Measurements from ENCODE around the gene ADGRG6.

The ADGRG6 gene

DNA sequence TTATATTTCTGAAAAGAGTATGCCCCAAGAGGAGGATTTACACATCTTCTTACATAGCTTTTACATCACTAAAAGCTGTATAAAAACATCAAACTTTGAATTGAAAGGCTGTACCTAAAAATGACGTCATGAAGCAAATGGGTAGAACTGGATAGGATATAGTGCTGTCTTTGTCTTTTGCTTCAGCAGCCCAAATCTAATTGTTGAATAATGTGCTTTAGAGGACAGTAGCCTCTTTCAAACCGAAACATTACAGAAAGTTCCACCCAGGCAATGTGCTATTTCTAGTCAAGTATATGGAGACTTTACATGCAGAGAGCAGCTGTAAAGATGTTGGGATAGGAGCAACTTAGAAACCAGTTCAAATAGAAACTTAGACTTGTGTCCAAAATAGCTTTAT is 51.9 kb downstream of the ADGRG6 start:
- no peak for FAIRE-seq
- TF ChIP-seq TAF1 (IDR thresholded peaks at IDR 0.05; ENCODE audit: low read depth, low read length) (no peak), POLR2A (IDR thresholded peaks at IDR 0.05; ENCODE audit: low read depth, low read length) (no peak), PAX5 (IDR thresholded peaks at IDR 0.05; ENCODE audit: insufficient read depth, low read length, severe bottlenecking) (no peak), POLR2AphosphoS5 (IDR thresholded peaks at IDR 0.05; ENCODE audit: low read depth, low read length) (no peak), SPI1 (IDR thresholded peaks at IDR 0.05; ENCODE audit: low read depth, low read length) (no peak), POU2F2 (IDR thresholded peaks at IDR 0.05; ENCODE audit: low read depth, low read length) (no peak)

DNA sequence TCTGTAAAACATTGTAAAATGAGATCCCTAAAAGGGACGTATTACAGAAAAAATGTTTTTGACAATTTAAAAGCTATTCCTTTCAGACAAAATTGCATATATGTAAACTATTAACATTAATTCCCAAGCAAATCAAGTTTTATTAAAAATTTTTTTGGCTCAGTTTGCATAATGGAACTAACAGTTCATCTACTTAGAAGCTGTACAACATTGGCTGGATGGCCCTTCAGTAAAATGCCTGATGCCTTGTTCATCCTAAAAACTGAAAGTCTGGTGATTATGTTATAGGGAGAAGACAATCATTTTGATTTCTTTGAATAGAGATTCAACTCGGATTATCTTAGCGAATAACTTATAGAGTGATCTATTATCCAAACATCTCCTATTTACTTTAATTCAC is 52.8 kb downstream of the ADGRG6 start:
- no peak for DNase-seq (ENCODE audit: insufficient read length, low spot score)
- TF ChIP-seq POU2F2 (IDR thresholded peaks at IDR 0.05; ENCODE audit: low read depth, low read length) = no peak
- TF ChIP-seq SPI1 (IDR thresholded peaks at IDR 0.05; ENCODE audit: low read depth, low read length) = no peak
- no peak for TF ChIP-seq POLR2AphosphoS5 (IDR thresholded peaks at IDR 0.05; ENCODE audit: low read depth, low read length)
- no peak for FAIRE-seq

More for the DNA sequence above, 51.9 kb downstream of the ADGRG6 start:
- DNase-seq (ENCODE audit: insufficient read length, low spot score) = no peak

GRCh38 chr6:142355520-142356174 is 53.8 kb downstream of the ADGRG6 start:
- FAIRE-seq = no peak
- TF ChIP-seq POLR2A (IDR thresholded peaks at IDR 0.05; ENCODE audit: low read depth, low read length) = no peak
- no peak for TF ChIP-seq SPI1 (IDR thresholded peaks at IDR 0.05; ENCODE audit: low read depth, low read length)
- TF ChIP-seq POLR2AphosphoS5 (IDR thresholded peaks at IDR 0.05; ENCODE audit: low read depth, low read length) = no peak
- TF ChIP-seq TAF1 (IDR thresholded peaks at IDR 0.05; ENCODE audit: low read depth, low read length) = no peak
- TF ChIP-seq PAX5 (IDR thresholded peaks at IDR 0.05; ENCODE audit: insufficient read depth, low read length, severe bottlenecking) = no peak
- no peak for DNase-seq (ENCODE audit: insufficient read length, low spot score)

DNA sequence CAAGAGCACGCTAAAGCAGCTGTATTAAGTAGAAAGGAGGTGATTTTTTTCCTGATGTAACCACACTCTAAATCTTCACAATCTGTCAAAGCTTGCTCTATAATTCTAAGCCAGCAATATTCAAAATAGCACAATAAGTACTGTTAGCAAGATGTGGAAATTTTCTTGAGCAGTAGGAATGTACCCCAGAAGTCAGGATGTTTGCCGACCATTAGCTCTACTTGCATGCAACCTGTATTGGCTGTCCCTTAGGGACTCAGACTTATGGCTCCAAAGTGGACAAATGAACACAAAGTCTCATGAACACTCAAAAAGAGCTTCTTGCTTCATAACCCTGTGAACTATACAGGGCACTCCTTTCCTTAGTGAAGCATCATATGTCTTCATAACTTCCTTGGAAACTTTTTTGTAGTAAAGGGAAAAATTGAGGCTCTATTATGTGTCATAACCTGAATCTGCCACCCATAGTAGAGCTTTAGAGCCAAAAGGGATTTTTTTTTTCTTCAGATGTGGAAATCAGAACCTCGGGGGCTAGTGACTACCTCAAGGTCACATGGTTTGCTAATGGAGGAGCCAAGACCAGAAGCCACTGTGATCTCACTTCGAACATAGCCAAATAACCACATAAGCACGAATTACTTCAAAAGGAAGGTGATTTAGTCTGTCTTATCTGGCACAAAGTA is 54.5 kb downstream of the ADGRG6 start:
- DNase-seq (ENCODE audit: insufficient read length, low spot score) = no peak
- TF ChIP-seq POLR2A (IDR thresholded peaks at IDR 0.05; ENCODE audit: low read depth, low read length) (no peak), PAX5 (IDR thresholded peaks at IDR 0.05; ENCODE audit: insufficient read depth, low read length, severe bottlenecking) (no peak), POU2F2 (IDR thresholded peaks at IDR 0.05; ENCODE audit: low read depth, low read length) (no peak), TAF1 (IDR thresholded peaks at IDR 0.05; ENCODE audit: low read depth, low read length) (no peak)
- FAIRE-seq = no peak

DNA sequence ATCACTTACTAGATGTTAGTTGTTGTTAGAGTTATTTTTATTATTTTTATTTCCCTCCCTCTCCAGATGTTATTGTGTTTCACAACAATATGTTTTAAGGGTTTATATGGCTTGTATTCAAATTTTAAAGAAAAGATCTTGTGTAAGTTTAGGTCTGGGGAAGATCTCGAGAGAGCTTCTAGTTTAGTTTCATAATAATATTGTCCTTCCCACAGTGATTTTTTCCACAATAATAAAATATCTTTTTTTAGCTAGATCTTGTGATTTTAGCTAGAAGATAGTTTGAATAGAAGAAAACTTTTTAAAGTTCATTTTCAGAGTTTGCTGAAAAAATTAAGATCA is 55.0 kb downstream of the ADGRG6 start:
- TF ChIP-seq POLR2AphosphoS5 (IDR thresholded peaks at IDR 0.05; ENCODE audit: low read depth, low read length) (no peak), POU2F2 (IDR thresholded peaks at IDR 0.05; ENCODE audit: low read depth, low read length) (no peak), TAF1 (IDR thresholded peaks at IDR 0.05; ENCODE audit: low read depth, low read length) (no peak), SPI1 (IDR thresholded peaks at IDR 0.05; ENCODE audit: low read depth, low read length) (no peak), POLR2A (IDR thresholded peaks at IDR 0.05; ENCODE audit: low read depth, low read length) (no peak), PAX5 (IDR thresholded peaks at IDR 0.05; ENCODE audit: insufficient read depth, low read length, severe bottlenecking) (no peak)
- FAIRE-seq (no peak), DNase-seq (ENCODE audit: insufficient read length, low spot score) (no peak)

GRCh38 chr6:142357879-142358278 is 56.1 kb downstream of the ADGRG6 start:
- FAIRE-seq (no peak), DNase-seq (ENCODE audit: insufficient read length, low spot score) (no peak)
- TF ChIP-seq SPI1 (IDR thresholded peaks at IDR 0.05; ENCODE audit: low read depth, low read length) (no peak), PAX5 (IDR thresholded peaks at IDR 0.05; ENCODE audit: insufficient read depth, low read length, severe bottlenecking) (no peak), POLR2AphosphoS5 (IDR thresholded peaks at IDR 0.05; ENCODE audit: low read depth, low read length) (no peak), POU2F2 (IDR thresholded peaks at IDR 0.05; ENCODE audit: low read depth, low read length) (no peak), TAF1 (IDR thresholded peaks at IDR 0.05; ENCODE audit: low read depth, low read length) (no peak), POLR2A (IDR thresholded peaks at IDR 0.05; ENCODE audit: low read depth, low read length) (no peak)

DNA sequence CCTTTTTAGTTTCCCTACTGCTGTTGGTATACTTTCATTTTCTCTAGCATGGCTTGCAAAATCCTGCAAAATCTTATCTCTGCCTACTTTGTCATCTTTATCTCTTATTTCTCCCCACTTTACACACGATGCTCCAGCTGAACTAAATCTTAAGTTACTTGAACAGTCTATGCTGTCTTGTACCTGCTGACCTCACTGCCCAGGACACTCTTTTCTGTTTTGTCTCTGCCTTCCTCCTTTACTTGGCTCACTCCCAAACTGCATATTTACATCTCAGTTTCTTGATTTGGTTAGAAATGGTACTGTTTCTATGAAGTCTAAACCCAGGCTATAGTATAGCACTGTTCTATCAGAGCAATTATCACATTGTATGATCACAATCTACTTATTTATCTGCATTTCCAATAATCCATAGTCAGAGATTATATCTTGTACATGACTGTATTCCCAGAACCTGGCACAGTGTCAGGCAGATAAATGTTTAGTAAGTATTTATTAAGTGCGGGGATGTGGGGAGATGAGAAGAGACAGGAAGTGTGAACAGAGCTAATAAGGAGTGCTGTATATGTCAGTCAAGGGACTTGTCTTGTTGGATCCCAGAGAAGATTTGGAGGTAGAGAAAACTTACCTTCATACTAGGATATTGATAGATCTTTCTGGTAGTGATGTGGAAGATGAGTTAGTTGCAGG is 57.6 kb downstream of the ADGRG6 start:
- DNase-seq (ENCODE audit: insufficient read length, low spot score) (no peak), FAIRE-seq (no peak)
- no peak for TF ChIP-seq PAX5 (IDR thresholded peaks at IDR 0.05; ENCODE audit: insufficient read depth, low read length, severe bottlenecking)
- TF ChIP-seq POU2F2 (IDR thresholded peaks at IDR 0.05; ENCODE audit: low read depth, low read length) = no peak
- TF ChIP-seq POLR2A (IDR thresholded peaks at IDR 0.05; ENCODE audit: low read depth, low read length) = no peak

DNA sequence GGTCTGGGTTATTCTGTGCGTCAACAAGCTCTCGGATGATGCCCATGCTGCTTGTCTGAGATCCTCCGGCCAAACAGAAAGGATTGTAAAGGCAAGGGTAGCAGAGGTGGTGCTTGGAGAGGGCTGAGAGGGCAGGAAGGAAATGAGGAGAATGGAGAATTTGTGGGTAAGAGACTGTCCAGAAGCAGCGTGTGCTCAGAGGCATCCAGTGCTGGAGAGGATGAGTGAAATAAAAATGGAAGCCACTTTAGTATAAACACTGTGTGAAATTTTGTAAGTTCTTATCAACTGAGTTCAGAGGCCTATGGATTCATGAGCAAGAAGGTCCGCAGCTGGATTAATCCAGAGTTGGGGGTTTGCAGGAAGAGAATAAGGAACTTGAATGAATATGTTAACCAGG is 59.5 kb downstream of the ADGRG6 start:
- DNase-seq (ENCODE audit: insufficient read length, low spot score) (no peak), FAIRE-seq (no peak)
- TF ChIP-seq PAX5 (IDR thresholded peaks at IDR 0.05; ENCODE audit: insufficient read depth, low read length, severe bottlenecking) = no peak
- TF ChIP-seq POU2F2 (IDR thresholded peaks at IDR 0.05; ENCODE audit: low read depth, low read length) = no peak
- TF ChIP-seq SPI1 (IDR thresholded peaks at IDR 0.05; ENCODE audit: low read depth, low read length) = no peak
- no peak for TF ChIP-seq POLR2AphosphoS5 (IDR thresholded peaks at IDR 0.05; ENCODE audit: low read depth, low read length)

DNA sequence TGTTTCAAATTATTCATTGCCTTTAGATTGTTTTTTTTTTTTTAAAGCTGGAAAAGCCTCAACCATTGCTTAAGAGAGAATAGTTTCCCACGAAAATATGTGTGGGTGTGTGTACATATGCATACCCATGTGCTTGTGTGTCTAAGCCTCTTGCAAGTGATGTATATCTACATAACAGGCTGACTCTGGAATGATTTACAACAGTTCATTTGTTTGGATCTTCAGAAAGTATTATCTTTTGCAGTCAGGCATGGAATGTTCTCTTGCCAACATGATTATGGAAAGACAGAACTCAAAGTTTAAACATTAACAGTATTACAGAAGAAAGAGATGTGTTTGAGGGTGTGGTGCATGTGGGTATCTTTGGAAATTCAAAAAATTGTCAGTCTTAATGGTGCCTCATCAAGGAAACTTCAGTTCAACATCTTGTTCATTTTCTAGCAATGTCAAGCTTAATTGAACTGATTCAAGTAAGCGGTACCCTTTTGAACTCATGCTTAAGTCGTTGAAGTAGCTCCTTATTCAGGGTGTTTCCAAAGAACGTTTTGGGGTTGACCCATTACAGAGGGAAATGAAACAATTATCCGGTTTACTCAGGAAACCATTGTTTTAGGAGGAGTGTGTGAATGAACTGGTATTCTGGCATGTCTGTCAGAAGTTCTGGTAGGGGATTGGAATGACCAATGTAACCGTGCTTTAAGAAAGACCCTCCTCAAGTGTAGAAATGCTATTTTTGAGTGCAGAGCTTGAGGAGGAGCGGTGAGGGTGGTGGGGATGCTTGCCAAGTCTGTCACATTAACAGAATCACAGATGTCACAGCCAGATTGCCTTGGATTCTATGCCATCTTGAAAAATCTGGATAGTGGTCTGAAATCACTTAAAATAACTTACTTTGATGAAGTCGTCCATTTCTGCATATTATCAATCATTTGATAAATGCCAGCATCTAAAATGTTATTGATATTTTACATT is 60.3 kb downstream of the ADGRG6 start:
- TF ChIP-seq TAF1 (IDR thresholded peaks at IDR 0.05; ENCODE audit: low read depth, low read length) = no peak
- TF ChIP-seq POU2F2 (IDR thresholded peaks at IDR 0.05; ENCODE audit: low read depth, low read length) = no peak
- TF ChIP-seq PAX5 (IDR thresholded peaks at IDR 0.05; ENCODE audit: insufficient read depth, low read length, severe bottlenecking) = no peak
- TF ChIP-seq POLR2AphosphoS5 (IDR thresholded peaks at IDR 0.05; ENCODE audit: low read depth, low read length) = no peak
- TF ChIP-seq POLR2A (IDR thresholded peaks at IDR 0.05; ENCODE audit: low read depth, low read length) = no peak
- no peak for TF ChIP-seq SPI1 (IDR thresholded peaks at IDR 0.05; ENCODE audit: low read depth, low read length)
- DNase-seq (ENCODE audit: insufficient read length, low spot score) (no peak), FAIRE-seq (no peak)
